Vagina (tissue), 2 donors: ENCODE data around the gene RRH. TPM values are rescaled to one million over a fixed set of nuclear protein-coding genes. Genes with fewer than 3 reads are reported as not detected.
"Not testable (repeated sequence)": the region's sequence is repeated elsewhere in the genome, so short reads cannot be mapped to it uniquely, and the experiment has no call there.

Experiments
- DNase-seq, 2 donors: peaks; one replicate each; pipeline ENCODE4 v3.0.0-alpha.2; 2017; ENCODE audit errors: extremely low spot score in 2 of 2
- H3K27ac ChIP-seq: fragments of 200-600 bp; sonication (generic); one replicate; pipeline ENCODE4 v1.5.1; 2019
- H3K27me3 ChIP-seq: fragments of 200-600 bp; sonication (generic); one replicate; pipeline ENCODE4 v1.5.1; 2019
- H3K36me3 ChIP-seq, 2 donors: fragments of 200-600 bp; sonication (generic); one replicate each; pipeline ENCODE4 v1.5.1; 2017 to 2019
- H3K4me1 ChIP-seq: fragments of 200-600 bp; sonication (generic); one replicate; pipeline ENCODE4 v1.5.1; 2019
- H3K4me3 ChIP-seq, 2 donors: fragments of 200-600 bp; sonication (generic); 1 replicate in 1 of 2; 2 replicates in 1 of 2; pipeline ENCODE4 v1.5.1; 2016 to 2019
- H3K9me3 ChIP-seq: fragments of 200-600 bp; sonication (generic); one replicate; pipeline ENCODE4 v1.5.1; 2019
- POLR2A ChIP-seq, 2 donors: fragments of 450-650 bp; IDR thresholded peaks; one replicate each; pipeline ENCODE4 v1.6.1; 2017; ENCODE audit warnings: antibody characterized with exemption in 2 of 2, mild to moderate bottlenecking in 2 of 2, moderate library complexity in 2 of 2
- POLR2AphosphoS5 ChIP-seq, 2 donors: sonication (generic); formaldehyde crosslinking; IDR thresholded peaks; one replicate each; pipeline ENCODE4 v1.9.0; 2017; ENCODE audit warnings: antibody characterized with exemption in 2 of 2, mild to moderate bottlenecking in 2 of 2, low read depth in 1 of 2; ENCODE audit not compliant: insufficient read depth in 1 of 2
- intact Hi-C: fragments of 100-400 bp; cut with DNase I; formaldehyde crosslinking; loops from one replicate; pipeline ENCODE4 v1.15.1; 2023
- total RNA-seq: library from RNA; depleted of rRNA; stranded (reverse); fragments of >200 nt; gene quantifications from one replicate; pipeline ENCODE4 v1.2.3, GENCODE V29; 2016
- TF ChIP-seq, protein P1 (sequence below), 3 experiments: fragments of 450-650 bp in 2 of 3; fragments of 200-600 bp in 1 of 3; sonication (generic) in 1 of 3; IDR thresholded peaks; one replicate each; pipeline ENCODE4 v1.5.1; 2017 to 2019; ENCODE audit warnings: antibody characterized with exemption in 3 of 3, mild to moderate bottlenecking in 2 of 3, moderate library complexity in 2 of 3

The RRH gene
- total RNA-seq, 1 donor from 2014 or later, result not detected

DNA sequence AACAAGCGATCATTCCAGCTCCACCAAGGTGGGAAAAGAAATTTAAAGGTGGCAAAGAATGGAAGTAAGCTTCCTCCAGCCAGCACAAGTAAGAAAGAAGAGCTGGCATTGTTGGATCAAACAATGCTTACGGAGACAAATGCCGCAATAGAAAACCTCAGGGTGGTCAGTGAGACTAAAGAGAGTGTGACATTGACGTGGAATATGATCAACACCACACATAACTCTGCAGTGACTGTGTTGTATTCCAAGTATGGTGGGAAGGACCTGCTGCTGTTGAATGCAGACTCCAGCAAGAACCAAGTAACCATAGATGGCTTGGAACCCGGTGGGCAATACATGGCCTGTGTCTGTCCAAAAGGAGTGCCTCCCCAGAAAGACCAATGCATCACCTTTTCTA is 42.3 kb downstream of the RRH start:
- Histone ChIP-seq H3K27me3 (no peaks in the 10 kb centered on the region), H3K4me3 (no peak overlapping the region), H3K4me1 (no peaks in the 10 kb centered on the region), H3K9me3 (no peaks in the 10 kb centered on the region), H3K27ac (no peak overlapping the region), H3K36me3 (no peaks in the 10 kb centered on the region)
- no peak for DNase-seq
- TF ChIP-seq POLR2A (IDR thresholded peaks at IDR 0.05) (no peak), POLR2AphosphoS5 (IDR thresholded peaks at IDR 0.05; ENCODE audit: insufficient read depth in 1 of 2, low read depth in 1 of 2) (no peak)
- TF ChIP-seq, protein P1, sequence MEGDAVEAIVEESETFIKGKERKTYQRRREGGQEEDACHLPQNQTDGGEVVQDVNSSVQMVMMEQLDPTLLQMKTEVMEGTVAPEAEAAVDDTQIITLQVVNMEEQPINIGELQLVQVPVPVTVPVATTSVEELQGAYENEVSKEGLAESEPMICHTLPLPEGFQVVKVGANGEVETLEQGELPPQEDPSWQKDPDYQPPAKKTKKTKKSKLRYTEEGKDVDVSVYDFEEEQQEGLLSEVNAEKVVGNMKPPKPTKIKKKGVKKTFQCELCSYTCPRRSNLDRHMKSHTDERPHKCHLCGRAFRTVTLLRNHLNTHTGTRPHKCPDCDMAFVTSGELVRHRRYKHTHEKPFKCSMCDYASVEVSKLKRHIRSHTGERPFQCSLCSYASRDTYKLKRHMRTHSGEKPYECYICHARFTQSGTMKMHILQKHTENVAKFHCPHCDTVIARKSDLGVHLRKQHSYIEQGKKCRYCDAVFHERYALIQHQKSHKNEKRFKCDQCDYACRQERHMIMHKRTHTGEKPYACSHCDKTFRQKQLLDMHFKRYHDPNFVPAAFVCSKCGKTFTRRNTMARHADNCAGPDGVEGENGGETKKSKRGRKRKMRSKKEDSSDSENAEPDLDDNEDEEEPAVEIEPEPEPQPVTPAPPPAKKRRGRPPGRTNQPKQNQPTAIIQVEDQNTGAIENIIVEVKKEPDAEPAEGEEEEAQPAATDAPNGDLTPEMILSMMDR (IDR thresholded peaks at IDR 0.05), result no peak
- intact Hi-C loops, result no loop called here

DNA sequence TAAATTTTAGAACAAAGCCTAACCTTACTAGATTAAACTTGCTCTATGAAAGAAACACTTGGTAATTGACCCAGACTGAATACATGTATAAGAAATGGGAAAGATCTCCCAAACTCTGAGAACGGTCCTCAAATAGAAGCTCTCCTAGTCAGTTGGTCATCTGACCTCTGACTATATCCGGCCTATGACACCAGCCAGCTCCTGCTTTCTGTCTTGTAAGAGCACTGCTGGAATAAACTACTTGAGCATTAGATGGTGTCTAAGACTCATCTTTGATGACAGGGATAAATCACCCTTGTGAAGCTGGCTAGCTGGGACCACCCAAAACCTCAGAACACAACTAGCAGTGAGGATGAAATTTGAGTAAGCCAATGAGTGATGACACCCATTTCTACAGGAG is 44.3 kb downstream of the RRH start:
- no peaks in the 10 kb centered on the region for H3K9me3 ChIP-seq
- no peak for DNase-seq
- no peak for TF ChIP-seq POLR2AphosphoS5 (IDR thresholded peaks at IDR 0.05; ENCODE audit: insufficient read depth in 1 of 2, low read depth in 1 of 2)
- H3K4me3 ChIP-seq, result no peak overlapping the region
- no peaks in the 10 kb centered on the region for H3K4me1 ChIP-seq
- intact Hi-C loops, result no loop called here
- H3K27ac ChIP-seq, result no peak overlapping the region
- no peaks in the 10 kb centered on the region for H3K36me3 ChIP-seq
- H3K27me3 ChIP-seq, result no peaks in the 10 kb centered on the region

DNA sequence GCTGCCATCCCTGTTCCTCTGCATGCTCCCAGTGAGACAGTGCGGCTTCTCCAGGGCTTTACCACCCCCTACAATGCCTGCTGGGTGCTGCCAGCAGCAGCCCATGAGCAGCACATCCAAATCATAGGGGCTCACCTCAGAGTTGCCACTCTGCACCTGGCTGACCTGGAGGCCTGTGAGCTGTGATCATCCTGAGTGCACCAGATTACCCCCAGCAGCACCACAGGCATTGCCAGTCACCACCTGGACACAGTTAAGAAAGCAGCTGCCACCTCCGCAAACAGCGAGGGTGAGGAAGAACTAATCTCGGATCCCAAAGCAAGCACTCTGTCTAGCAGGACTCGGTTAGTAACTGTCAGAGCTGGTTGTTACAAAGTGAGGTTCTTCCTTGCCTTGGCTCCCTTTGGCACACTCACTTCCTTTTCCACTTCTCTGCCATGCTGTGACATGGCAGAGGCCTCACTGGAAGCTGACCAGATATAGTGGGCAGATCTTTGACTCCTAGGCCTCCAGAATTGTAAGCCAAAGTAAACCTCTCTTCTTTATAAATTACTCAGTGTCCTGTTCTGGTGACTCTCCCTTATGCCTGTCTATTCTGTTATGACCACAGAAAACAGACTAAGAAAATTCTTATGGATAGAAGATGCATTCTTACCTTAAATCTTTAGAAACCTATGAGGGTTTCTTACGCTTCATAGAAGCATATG is 45.3 kb downstream of the RRH start:
- intact Hi-C loops, result no loop called here
- H3K27ac ChIP-seq, result no peak overlapping the region
- H3K36me3 ChIP-seq, result no peaks in the 10 kb centered on the region
- H3K4me3 ChIP-seq, result no peak overlapping the region
- no peak for DNase-seq
- no peaks in the 10 kb centered on the region for H3K9me3 ChIP-seq
- H3K4me1 ChIP-seq, result no peaks in the 10 kb centered on the region
- TF ChIP-seq POLR2A (IDR thresholded peaks at IDR 0.05), result no peak
- no peak for TF ChIP-seq POLR2AphosphoS5 (IDR thresholded peaks at IDR 0.05; ENCODE audit: insufficient read depth in 1 of 2, low read depth in 1 of 2)
- TF ChIP-seq, protein P1 (IDR thresholded peaks at IDR 0.05), result no peak
- H3K27me3 ChIP-seq, result no peaks in the 10 kb centered on the region

DNA sequence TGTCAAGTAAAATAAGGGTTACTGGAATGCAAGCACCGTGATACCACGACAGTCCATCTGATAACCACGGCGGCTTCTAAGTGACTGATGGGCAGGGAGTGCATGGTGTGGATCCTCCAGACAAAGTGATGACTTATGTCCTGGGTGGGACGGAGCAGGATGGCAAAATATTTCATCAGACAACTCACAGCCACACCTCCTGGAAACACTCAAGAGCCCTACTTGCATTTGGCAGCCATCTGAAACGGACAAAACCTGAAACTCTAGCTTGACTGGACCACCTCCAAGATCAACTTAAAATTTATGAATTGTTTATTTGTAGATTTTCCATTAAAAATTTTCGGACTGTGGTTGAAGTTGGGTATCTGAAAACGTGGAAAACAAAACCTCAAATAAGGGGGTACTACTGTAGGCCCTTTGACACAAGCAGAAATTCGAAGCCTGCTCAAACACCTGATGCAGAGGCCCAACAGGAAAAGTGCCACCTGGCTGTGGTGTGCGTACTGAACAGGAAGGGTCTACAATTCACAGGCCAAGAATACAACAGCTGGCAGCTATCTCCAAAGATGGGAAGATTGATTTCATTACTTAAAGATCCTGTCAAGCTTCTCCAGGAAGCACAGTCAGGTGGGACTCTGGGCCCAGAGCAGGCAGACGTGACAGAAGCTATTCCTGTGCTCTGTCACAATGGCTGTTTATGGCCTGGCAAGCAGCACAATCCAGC is 46.2 kb downstream of the RRH start:
- no peak overlapping the region for H3K27ac ChIP-seq
- no peak for TF ChIP-seq POLR2A (IDR thresholded peaks at IDR 0.05)
- TF ChIP-seq, protein P1 (IDR thresholded peaks at IDR 0.05), result no peak
- TF ChIP-seq POLR2AphosphoS5 (IDR thresholded peaks at IDR 0.05; ENCODE audit: insufficient read depth in 1 of 2, low read depth in 1 of 2), result no peak
- no peak overlapping the region for H3K4me3 ChIP-seq
- intact Hi-C loops, result no loop called here
- no peak for DNase-seq
- no peaks in the 10 kb centered on the region for H3K27me3 ChIP-seq
- no peaks in the 10 kb centered on the region for H3K9me3 ChIP-seq
- no peaks in the 10 kb centered on the region for H3K36me3 ChIP-seq
- no peaks in the 10 kb centered on the region for H3K4me1 ChIP-seq

DNA sequence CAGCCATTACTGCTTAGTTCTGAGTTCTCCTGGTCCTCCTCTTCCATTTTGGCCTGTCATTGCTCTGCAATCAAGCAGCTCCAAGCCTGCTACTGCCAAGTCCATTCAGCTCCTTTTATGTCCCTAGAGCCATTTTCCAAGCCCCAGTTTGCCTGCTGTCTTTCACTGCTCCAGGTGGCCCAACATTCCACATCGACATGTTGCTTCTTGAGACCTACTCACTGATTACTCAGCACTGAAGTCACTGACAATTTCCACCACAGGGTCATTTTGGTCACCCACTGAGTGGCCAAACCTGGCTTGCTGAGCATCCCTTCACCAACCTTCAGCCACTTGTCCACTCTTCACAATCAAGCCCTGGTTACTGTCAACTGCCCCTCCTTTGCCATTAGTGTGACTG is 47.3 kb downstream of the RRH start:
- no peaks in the 10 kb centered on the region for H3K36me3 ChIP-seq
- H3K9me3 ChIP-seq, result no peaks in the 10 kb centered on the region
- H3K4me3 ChIP-seq, result no peak overlapping the region
- H3K27ac ChIP-seq, result no peak overlapping the region
- no peaks in the 10 kb centered on the region for H3K27me3 ChIP-seq
- intact Hi-C loops, result no loop called here
- no peaks in the 10 kb centered on the region for H3K4me1 ChIP-seq
- no peak for DNase-seq
- no peak for TF ChIP-seq POLR2AphosphoS5 (IDR thresholded peaks at IDR 0.05; ENCODE audit: insufficient read depth in 1 of 2, low read depth in 1 of 2)
- TF ChIP-seq, protein P1 (IDR thresholded peaks at IDR 0.05), result no peak
- TF ChIP-seq POLR2A (IDR thresholded peaks at IDR 0.05), result no peak

DNA sequence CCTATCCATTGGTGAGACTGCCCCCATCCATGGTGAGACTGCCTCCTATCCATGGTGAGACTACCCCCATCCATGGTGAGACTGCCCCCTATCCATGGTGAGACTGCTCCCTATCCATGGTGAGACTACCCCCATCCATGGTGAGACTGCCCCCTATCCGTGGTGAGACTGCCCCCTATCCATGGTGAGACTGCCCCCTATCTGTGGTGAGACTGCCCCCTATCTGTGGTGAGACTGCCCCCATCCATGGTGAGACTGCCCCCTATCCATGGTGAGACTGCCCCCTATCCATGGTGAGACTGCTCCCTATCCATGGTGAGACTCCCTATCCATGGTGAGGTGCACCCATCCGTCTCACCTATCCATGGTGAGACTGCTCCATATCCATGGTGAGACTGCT is 47.8 kb downstream of the RRH start:
- H3K4me3 ChIP-seq, H3K27ac ChIP-seq, H3K4me1 ChIP-seq, H3K27me3 ChIP-seq, intact Hi-C loops, H3K36me3 ChIP-seq, H3K9me3 ChIP-seq, DNase-seq: not testable (repeated sequence)
